T-helper 22 cell (primary cell): ENCODE measurements around the gene MET.
"Not testable (repeated sequence)": the region's sequence is repeated elsewhere in the genome, so short reads cannot be mapped to it uniquely, and the experiment has no call there.

Experiments
- DNase-seq: peaks from one replicate; pipeline ENCODE4 v3.0.0-alpha.2; 2020; ENCODE audit warnings: low read depth

MET gene

DNA sequence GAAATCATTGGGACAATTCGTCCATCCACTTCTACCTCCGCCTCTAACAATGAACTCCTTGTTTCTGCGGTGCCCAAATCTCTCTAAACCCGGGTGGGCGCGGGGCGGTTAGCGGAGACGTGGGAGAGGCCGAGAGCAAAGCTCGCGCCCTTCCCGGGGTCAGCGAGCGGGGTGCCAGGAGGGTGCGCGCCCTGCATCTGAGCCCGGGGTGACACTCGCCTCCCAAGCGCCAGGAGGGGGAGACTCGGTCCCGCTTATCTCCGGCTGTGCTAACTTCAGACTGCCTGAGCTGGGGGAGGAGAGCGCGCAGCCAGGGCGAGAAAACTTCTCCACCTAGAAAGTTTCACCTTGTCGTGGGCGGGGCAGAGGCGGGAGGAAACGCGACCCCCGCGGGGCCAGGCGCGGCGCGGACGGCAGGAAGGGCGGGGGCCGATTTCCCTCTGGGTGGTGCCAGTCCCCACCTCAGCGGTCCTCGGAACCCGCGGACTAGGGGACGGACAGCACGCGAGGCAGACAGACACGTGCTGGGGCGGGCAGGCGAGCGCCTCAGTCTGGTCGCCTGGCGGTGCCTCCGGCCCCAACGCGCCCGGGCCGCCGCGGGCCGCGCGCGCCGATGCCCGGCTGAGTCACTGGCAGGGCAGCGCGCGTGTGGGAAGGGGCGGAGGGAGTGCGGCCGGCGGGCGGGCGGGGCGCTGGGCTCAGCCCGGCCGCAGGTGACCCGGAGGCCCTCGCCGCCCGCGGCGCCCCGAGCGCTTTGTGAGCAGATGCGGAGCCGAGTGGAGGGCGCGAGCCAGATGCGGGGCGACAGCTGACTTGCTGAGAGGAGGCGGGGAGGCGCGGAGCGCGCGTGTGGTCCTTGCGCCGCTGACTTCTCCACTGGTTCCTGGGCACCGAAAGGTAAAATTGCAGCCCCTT, at the start of gene MET:
MET (plus strand) TSS at position 516 of the 915 bp plus-strand sequence. CDS start 26,889 bp downstream, outside the sequence.
- DNase-seq: no peak

DNA sequence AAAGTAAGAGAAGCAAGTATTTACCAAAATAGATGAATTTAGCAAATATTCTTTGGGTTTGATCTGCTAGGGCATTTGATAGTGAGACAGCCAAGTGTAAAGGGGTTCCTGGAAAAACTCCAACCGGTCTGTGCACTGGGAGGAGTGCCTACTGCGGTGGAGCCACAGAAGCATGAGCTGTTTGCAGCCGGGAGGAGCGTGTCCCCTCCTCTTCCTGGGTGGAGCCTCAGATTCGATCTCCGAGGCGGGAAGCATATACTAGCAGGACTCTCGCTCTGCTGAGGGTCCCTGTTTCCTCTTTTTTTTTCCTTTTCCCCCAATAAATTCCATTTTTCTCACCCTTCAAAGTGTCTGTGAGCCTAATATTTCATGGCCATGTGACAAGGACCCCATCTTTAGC, 45.1 kb upstream of the MET start:
- DNase-seq: no peak

DNA sequence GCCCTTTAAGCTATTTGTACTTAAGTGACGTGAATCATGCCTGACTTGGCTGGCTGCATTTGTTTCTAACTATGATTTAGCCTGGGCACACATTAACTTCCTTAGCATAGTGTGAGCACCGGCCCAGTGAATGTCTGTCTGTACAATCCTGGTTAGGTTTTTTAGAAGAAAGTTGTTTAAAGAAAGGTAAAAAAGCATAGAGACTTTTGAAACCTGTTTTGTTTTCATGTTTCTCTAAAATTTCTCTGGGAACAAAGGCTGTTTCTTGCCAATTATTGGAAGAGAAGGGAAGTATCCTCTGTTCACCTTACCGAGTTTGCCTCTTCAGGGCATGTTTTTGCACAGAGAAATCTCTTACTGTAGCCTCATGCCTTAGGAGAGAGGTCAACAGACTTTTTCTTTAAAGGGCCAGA, 42.9 kb upstream of the MET start:
- DNase-seq: no peak

DNA sequence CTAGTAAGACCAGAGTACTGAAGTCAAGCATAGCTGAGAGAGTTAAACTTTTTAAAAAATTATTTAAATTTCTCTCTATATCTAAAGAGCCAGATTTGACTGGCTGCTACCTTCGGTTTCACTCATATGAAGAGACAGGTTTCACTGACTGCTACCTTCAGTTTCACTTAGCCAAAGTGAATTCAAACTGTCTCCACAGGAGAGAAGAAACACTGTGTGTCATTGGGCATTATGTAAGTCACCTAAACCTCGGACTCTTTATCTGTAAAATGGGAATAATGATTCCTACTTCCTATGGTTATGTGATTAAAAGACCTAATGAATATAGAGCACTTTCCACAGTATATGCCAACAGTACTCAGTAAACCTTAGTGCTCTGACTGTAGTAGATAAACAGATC, 41.6 kb upstream of the MET start:
- no peak for DNase-seq

DNA sequence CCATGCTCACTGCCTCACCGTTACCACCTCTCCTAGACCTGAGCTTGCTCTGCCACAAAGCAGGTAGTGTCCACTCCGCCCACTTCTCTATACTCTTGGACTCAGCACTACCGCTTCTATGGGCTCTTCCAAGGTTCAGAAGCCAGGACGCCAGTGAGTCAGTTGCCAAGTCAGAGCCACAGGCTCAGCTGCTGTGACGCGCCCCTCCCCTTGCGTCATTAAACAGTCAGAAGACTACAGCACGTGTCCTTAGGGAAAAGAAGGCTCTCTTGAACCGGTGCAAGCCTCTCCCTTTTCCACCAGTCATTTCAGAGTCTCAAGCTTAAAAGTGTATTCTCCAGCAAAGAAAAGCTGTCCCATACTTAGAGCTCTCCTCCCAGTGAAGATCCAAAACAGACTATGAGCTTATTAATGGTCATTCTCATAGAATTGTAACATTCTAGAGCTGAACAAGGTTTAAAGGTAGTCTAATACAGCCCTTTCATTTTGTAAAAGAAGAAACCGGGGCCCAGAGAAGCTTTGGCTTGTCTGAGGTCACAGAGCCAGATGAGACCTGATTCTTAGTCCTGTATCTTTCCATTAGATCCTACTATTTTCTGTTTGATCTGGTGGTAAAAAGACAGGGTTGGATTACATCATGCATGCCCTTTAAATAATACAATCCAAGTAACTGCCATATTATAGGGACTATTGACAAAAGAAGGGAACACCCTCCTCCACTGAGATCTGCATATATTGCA, 40.9 kb upstream of the MET start:
- no peak for DNase-seq

DNA sequence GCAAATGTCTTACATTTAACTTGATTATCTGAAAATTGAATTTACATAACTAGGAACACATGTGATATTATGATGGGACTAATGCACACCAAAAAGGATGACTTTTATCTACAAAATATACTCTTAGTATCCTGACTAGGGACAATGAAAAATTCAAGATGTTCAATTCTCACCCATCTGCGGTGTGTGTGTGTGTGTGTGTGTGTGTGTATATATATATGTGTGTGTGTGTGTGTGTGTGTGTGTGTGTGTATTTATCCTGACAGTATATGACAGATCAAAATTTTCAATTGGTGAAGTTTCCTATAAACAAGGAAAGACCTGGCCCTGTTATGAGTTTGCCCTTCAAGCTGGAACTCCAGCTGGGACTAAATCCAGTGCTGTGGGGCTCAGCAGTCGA, 40.3 kb upstream of the MET start:
- no peak for DNase-seq

DNA sequence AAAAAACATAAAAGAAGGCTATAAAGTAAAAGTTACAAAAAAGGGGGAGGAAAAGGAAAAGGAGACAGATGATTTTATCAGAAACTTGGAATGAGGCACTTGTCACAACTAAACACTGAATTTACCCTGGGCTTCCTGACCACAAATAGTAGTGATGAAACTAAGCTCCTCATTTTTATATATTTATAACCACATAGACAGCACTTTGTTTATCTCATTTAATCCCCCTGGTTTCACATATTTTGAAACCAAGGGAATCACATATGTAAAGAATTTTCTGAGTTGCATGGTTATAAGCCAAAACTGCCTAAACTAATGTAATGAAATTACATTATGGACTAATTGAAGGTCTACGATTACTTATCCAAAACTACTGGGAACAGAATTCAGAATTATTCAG, 39.6 kb upstream of the MET start:
- DNase-seq: no peak

DNA sequence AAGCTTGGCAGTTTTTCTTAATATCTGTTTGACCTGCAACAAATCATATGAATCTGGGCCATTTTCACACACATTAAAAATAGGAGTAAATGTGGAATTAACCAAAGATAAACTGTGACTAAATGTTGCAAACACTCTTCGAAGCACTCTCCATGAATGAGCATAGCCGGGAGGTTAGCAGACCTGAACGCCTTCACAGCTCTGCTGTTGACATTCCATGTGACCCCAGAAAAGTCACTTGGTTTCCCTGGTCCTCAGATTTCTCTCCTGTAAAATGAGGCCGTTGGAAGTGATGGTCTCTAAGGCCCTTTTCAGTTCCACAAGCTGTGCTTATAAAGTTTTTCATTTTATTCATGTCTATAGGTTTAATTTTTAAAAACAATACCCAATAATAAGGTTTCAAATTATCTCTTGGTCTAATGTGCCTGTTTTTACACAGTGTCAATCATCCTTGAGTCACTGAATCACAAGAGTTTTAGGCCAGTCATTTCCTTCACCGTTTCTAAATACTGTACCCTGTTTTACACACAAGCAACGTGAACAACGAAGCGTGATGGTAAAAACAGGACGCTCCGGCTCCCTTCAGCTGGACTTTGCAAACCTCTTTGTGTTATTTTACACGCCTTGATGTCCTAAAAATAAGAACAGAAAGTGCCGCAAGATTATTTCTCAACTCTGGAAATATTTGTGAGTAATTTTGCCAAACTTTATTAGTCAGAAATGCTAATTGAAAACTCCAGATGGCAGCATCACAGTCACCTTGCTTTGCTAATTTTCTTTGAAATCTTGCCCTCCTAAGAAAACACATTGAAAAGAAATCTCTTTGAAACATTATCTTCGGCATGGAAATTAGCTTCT, 38.6 kb upstream of the MET start:
- DNase-seq: no peak

DNA sequence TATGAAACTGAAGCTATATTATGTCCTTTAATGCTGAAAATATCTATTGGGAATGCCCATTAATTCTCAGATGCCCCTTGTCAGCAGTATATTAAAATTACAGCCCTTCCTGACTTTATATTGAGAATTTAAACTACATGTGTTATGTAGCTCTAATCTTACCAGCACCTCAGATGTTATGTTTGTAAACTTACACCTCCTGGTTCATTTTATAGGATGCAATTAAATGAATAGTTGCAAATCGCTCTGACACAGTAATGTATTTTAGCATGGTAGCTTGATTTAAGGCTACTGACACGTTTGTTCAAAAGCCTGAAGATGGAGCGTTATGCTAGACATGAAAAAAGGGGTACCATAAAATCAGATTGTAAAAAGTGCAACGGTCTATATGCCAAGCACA, 35.0 kb upstream of the MET start:
- DNase-seq: no peak

DNA sequence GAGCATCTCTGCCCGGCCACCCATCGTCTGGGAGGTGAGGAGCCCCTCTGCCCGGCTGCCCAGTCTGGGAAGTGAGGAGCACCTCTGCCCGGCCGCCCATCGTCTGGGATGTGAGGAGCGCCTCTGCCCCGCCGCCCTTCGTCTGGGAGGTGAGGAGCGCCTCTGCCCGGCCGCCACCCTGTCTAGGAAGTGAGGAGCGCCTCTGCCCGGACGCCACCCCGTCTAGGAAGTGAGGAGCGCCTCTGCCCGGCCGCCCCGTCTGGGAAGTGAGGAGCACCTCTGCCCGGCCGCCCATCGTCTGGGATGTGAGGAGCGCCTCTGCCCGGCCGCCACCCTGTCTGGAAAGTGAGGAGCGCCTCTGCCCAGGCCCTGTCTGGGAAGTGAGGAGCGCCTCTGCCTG, 33.4 kb upstream of the MET start:
- not testable (repeated sequence) for DNase-seq

DNA sequence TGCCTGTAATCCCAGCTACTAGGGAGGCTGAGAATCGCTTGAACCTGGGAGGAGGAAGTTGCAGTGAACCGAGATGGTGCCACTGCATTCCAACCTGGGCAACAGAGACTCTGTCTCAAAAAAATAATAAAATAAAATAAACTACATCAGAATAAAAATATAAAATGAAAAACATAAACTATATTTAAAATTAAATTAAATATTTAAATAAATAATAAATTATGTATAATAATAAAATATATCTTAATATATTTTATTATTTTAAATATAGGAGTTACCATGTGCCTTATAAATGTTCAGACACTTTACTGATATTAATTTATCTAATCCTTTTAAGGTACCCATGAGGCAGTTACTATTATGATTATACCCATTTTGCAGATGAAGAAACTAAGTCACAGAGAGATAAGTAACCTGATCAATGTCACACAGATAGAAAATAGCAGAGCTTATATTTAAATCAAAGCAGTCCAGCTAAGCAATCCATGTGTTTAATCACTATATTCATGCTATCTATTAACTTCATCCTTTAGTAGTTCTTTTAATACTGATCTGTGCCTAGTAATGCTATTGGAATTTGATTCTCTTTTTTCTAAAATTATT, 30.3 kb upstream of the MET start:
- no peak for DNase-seq

DNA sequence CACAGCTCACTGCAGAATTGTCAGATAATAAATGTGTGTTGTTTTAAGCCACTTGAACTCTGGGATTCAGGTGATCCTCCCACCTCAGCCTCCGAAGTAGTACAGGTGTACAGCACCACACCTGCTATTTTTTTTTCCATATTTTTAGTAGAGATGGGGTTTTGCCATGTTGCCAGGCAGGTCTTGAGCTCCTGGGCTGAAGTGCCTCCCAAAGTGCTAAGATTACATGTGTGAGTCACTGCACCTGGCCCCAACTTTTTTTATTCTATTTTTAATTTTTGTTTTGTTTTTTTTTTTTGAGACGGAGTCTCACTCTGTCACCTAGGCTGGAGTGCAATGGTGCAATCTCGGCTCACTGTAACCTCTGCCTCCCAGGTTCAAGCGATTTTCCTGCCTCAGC, 28.8 kb upstream of the MET start:
- not testable (repeated sequence) for DNase-seq

DNA sequence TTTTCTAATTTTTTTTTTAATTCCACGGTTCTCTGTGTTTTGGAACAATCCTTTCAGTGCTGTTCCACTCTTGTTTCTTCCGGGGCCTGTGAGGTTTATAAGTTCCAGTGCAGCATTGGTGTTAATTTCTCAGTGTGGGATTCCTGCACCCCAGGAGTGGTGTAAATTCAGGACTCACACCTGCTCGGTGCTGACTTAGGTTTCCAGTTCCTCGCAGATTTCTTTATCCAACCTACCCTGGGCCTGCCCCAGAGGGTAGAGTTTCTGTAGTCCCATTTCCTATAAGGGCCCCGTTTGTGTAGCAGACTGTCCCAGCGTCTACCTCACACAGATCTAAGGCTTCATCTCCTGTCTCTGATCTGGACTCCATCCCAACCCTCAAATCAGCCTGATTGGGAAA, 27.4 kb upstream of the MET start:
- no peak for DNase-seq

DNA sequence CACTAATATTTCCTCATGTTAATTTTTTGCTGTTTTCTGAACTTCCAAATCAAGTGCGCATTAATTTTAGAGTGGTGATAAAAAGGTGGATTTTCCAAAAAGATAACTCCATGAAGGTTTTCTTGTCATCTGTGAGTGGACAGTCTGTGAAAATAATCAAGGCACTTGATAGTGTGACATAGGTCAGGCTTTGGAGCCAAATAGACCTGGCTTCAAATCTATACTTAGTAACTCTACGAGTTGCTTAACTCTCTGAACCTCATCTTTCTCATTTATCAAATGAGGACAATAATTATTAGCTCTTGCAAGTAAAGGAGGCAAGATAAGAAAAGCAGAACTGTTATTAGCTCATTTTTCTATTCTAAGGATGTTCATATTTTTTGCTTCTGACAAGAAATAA, 24.7 kb upstream of the MET start:
- DNase-seq: no peak

DNA sequence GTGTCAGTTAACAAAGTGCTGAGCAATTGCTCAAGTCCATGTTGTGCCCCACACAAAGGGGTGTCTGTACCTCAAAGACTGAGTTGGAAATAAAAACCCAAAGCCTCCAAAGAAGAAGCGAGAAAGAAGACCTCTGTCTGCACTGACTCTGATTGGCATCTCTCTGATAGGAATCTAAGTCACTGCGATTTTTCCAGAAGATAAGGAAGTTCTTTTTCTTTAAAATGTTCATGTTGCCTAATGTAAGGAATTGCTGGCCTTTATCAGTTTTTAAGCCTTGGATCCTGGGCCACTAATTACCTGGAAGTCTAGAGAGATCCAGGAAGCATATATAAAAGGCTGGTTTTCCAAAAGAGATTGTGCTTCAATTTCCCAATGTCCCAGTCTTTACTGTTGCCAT, 24.1 kb upstream of the MET start:
- no peak for DNase-seq

DNA sequence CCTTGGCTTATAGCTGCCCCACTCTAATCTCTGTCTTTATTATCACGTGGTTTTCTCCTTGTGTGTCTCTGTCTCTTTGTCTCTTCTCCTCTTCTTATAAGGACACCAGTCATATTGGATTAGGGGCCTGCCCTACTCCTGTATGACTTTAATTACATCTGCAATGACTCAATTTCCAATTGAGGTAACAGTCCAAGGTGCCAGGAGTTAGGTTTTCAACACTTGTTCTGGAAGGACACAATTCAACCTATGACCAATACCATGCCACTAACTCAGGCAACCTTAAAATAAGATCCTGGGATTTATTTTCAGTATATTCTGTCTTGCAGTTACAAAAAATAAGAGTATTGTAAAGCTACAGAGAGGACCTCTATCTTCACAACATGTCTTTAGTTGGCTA, 21.6 kb upstream of the MET start:
- DNase-seq: no peak

DNA sequence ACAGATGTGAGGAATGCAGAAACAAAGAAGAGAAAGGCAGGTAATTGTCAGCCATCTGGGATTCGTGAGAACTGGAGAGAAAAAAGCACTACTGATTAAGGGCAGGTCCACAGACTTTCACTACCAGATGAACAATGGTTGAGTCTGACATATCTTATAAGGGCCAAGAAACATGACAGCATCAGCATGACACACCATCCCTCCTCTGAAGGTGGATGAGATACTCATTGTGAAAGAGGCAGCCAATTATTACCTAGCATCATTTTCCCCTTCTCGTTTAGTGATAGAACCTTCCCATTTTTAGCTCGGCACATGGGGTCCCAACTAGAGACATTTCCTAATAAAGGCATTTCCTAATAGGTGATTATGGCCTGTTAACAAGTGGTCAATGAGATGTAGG, 19.2 kb upstream of the MET start:
- DNase-seq: no peak

DNA sequence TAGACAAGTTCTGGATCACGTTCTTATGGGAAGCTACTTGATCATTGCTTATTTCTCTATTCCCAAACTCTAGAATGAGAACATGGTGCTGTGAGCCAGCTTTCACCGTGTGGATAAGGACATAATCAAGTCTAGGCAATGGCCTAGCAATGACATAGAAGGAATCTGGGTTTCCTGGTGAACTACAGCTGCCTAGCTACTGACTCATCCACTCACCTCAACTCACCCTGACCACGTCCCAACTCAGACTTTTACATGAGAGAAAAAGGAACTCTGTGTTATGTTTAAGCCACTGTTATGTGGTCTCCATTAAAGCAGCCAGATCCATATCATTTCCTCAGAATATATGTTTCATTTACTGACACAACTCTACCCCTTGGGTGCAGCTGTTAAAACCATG, 18.8 kb upstream of the MET start:
- DNase-seq: no peak

DNA sequence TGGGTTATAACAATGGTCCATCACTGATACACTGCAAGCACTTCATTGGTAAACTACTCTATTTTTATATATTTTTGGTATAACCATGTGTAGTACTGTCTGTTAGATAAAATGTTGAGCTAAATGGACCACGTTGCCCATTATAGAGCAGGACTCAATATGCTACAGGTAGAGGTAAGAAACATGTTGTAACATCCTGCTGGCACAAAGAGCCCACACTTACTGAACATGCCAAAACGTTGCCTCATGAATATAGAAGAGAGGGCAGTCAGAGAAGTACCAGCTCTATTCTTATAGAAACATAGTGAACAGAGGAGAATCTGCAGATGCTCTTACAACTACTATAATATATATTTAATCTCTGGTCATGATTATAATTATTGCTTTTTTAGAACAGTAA, 18.4 kb upstream of the MET start:
- DNase-seq: no peak

DNA sequence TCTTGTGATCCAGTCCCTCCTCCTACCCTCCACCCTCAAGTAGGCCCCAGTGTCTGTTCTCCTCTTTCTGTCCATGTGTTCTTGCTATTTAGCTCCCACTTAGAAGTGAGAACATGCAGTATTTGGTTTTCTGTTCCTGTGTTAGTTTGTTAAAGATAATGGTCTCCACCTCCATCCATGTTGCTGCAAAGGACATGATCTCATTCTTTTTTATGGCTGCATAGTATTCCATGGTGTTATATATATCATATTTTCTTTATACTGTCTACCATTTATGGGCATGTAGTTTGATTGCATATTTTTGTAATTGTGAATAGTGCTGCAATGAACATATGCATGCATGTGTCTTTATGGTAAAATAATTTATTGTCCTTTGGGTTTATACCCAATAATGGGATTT, 12.7 kb upstream of the MET start:
- DNase-seq: not testable (repeated sequence)

DNA sequence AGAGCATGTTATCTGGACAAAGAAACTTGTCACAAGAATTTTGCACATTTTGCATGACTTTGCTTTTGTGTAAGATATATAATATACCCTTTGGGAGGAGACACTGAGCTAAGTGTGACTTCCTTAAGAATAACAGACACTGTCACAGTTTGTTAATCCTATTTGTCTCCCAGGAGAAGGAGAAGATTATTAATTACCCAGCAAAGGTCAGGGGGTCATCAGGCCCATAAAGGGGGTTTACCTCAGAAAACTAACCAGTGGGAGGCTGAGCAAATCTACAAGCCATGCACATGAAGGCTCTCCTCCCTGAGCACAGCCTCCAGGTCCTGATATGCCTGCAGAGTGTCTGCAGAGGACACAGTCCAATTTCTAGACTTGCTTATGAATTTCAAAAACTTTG, 10.1 kb upstream of the MET start:
- no peak for DNase-seq

DNA sequence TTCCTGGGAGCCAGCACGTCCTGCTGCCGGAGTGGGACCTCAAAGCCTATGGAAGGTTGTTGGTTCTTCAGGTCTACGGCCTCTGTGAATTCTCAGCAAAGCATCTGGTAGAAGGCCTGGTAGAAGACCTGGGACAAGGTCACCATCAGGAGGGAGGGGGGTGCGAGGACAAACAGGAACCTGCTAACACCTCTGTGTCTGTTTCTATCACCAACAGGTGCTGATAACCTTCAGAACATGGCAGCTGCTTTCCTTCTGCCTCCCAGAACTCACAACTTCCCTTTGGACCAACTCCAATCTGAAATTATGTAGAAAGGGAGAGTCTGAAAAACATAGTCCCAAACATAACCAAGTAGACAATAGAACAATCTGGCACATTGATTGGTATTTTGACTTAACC, 8.3 kb upstream of the MET start:
- no peak for DNase-seq
